T47D (cell line): ENCODE results near the gene ARHGAP23.

ENCODE experiments used
- DNase-seq, 2 experiments: peaks; one replicate each; pipeline versions ENCODE4 v3.0.0 to v3.0.0-alpha.2; 2011 to 2012; ENCODE audit warnings: low read depth in 1 of 2, low spot score in 1 of 2
- JUND ChIP-seq: IDR thresholded peaks from 2 replicates; pipeline ENCODE4 v1.6.1; 2012; ENCODE audit warnings: low read depth
- in situ Hi-C: cut with HindIII; loops from 2 replicates; pipeline ENCODE4 v1.10.0; 2016; ENCODE audit warnings: low sequenced_read_pairs, low pct_unique_long_range_greater_than_20kb

ARHGAP23 gene

DNA sequence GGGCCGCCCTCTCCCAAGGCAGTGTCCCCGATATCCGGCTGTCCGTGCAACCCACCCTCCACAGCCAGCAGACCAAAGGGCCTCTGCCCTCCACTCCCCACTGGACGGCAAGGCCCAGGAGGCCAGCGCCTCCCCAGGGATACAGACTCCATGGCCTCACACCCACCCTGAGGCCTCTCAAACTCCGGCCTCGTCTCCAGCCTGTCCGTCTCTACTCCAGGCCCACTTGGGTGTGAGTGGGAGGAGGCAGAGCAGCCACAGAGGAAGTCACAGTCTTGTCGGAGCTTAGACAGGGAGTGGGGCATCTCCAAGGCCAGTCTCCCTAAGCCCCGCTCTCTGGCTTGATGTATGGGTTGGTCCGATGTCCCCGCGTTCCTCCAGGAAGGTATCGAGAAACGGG lies 104.2 kb downstream of the ARHGAP23 start:
- in situ Hi-C loops: no loop called here
- TF ChIP-seq JUND: no peak
- no peak for DNase-seq

DNA sequence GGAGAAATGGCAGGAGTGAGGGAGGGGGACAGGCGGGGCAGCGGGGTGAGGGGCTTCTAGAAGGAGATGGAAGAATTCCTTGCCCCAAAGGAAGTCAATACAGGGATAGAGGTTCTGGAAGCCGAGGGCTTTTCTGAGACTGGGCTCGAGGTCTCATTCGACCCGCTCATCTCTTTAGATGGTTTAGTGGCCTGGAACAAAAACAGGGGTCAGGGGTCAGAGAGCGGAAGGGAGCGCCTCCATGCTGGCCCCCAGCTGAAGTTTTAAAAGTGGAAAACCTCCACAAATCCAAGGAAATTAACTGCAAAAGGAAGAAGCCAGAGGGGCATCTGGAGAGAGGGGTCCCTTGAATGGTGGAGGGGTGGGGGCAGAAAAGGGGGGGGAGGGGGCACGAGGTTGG lies 105.0 kb downstream of the ARHGAP23 start:
- in situ Hi-C loops: no loop called here
- no peak for DNase-seq
- TF ChIP-seq JUND: no peak

DNA sequence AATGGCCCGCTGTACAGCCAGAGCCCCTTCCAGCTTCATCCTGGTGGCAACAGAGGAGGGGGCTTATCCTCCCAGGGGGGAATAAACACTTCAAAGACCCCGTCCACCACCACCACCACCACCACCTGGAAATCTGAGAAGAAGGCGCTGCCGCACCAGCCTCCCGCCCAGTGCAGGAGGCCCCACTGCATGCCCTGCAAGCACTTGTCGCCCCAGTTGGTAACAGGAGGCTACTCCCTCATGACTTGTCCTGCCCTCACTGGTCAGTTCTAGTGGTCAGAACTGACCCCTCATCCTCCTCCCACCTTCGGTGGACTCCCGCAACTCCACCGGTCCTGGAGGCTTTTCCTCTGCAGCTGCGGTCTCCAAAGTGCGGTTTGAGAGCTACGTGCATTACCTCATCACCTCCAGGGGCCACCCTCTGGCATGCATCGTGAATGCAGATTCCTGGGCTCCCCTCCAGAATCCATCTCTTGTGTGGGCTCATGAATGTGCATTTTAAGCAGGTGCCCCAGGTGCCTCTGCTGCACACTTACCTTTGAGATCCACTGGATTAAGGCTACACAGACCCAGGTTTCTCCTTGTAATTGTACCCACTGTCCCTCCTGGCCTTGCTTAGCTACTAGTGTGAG lies 105.7 kb downstream of the ARHGAP23 start:
- no peak for TF ChIP-seq JUND
- no peak for DNase-seq
- in situ Hi-C loops: no loop called here

DNA sequence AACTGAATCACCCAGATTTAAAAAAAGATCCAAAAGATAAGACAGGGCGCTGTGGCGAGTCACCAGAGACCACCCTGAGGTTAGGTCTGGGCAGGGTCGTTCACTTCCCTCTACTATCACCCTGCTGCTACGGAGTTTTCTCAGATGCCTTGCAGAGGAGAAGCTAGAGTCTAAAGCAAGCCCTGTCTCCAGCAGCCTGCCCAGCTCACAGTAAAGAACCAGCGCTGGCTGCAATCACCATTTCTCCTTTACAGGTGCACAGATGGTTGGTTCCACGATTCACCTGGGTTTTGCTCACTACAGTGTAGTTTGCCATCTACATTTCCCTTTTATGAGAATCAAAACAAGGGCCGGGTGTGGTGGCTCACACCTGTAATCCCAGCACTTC lies 106.2 kb downstream of the ARHGAP23 start:
- no peak for TF ChIP-seq JUND
- DNase-seq: no peak
- in situ Hi-C loops: no loop called here

DNA sequence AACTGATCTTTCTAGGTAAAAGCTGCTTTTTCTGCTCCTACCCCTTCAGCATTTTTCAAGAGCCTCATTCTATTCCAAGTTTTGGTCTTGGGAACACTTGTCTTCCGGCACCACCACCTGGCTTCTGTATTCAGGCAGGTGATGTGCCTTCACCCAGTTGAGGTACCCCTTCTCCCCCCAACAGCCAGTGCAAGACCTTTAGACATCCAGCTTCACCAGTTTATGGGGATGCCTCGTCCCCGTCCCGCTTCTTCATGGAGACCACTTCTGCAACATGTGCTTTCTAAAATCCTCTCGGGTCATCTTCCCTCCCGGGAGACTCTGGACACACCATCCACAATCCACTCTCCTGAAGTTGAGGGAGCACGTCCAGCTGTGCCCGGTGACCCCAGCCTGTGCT lies 107.6 kb downstream of the ARHGAP23 start:
- in situ Hi-C loops: no loop called here
- TF ChIP-seq JUND: no peak
- no peak for DNase-seq

DNA sequence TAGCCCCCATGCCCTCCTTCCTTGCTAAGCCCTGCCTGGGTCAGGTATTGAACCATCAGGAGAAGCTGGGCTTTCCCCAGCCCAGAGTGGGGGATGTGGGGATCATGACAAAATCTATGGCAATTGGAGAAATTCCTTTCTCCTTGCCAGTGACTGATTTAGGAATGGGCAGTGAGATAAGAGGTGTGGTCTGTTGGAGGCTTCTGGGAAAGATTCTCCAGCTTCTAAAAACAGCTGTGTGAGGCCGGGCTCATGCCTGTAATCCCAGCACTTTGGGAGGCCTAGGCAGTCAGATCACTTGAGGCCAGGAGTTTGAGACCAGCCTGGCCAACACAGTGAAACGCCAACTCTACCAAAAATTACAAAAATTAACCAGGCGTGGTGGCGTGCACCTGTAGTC lies 108.4 kb downstream of the ARHGAP23 start:
- no peak for TF ChIP-seq JUND
- DNase-seq: no peak
- in situ Hi-C loops: no loop called here

DNA sequence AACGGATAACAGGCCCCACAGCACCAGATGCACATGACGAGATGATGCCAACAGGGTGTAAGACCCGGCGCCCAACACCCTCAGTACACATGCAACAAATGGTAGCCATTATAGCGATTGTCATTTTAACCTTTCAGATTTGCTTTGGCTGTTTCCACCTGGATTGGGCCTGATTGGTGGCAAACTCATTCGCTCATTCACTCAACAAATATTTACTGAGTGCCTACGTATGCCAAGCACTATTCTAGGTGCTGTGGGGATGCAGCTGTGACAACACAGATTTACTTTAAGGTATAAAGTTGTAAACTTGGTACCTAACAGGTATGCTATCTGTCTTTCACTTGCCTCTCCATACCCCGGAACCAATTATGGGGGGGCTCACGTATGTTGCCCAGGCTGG lies 110.6 kb downstream of the ARHGAP23 start:
- in situ Hi-C loops: no loop called here
- DNase-seq: peak; percentile 51 to 65

DNA sequence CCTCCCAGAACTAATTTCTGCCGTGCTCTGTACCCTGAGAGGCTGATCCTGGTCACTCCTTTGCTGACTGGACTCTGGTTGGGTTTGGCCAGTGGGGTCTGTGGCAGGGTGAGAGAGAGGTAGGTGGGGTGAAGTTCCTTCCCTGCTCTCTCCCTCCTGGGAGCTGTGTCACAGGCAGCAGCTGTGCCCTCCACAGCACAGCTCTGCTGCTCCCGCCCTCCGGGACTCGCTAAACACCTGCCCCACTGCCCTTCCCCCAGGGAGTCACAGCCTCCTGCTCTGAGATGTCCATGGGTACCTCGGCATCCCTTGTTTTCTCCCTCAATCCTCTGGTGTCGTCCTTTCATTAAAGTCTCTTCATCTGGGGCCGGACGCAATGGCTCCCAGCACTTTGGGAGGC lies 111.1 kb downstream of the ARHGAP23 start:
- DNase-seq: no peak
- in situ Hi-C loops: no loop called here

More for the DNA sequence above, 110.6 kb downstream of the ARHGAP23 start:
- TF ChIP-seq JUND: no peak

DNA sequence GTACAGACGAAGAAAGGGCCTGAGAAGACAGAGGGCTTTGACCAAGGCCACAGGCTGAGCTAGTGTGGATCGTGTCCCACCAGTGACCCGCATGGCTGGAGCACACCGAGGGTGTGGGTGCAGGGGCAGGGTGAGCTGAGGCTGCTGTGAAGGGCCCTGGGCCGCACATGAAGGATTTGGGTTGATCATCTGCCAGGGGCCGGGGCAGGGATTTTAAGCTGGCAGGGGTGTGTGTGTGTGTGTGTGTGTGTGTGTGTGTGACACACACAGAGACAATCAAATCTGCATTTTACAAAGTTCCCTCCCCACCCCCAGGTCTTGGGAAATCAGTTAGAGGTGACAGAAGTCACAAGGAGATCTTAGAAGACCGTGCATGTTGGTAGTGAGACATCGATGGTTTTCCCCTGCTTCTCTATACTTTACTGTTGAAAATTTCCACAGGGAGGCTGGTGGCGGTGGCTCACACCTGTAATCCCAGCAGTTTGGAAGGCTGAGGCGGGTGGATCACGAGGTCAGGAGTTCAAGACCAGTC lies 112.3 kb downstream of the ARHGAP23 start:
- DNase-seq: no peak
- no peak for TF ChIP-seq JUND
- in situ Hi-C loops: no loop called here

More for the DNA sequence above, 111.1 kb downstream of the ARHGAP23 start:
- TF ChIP-seq JUND: no peak

DNA sequence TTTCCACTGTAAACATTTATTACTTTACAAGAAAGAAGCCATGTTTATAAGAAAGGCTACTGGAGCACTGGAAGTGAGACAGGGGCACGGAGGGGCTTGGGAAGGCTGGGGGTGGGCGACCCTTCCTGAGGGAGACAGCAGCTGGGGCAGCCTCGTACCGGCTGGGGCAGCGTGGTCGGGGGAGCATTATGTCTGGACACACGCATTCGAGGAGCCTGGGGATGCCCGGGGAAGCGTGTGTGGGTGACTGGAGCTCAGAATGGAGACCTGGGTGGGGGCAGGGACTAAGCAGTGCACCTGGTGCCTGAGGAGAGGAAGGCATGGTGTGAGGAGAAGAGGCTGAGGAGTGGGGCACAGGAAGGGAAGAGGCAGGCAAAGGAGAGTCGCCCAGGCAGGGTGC lies 113.0 kb downstream of the ARHGAP23 start:
- in situ Hi-C loops: no loop called here
- no peak for TF ChIP-seq JUND
- DNase-seq: no peak

DNA sequence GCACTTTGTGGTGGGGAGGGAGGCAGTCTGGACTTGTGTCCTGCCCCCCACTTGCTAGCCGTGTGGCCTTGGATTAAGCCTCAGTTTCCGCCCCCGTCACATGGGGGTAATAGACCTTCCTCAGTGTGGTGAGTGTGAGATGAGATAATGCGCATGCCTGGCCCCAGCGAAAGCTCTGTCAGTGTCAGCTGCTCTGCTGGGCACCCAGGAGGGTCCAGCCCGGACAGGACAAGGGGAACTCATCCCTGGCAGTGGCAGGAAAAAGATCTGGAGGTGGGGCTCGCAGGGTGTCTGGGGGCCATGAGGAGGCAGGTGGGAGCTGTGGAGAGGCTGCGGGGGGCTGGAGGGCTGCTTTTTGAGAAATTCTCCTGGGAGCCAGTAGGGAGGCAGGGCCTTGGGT lies 114.0 kb downstream of the ARHGAP23 start:
- no peak for DNase-seq
- in situ Hi-C loops: no loop called here
- TF ChIP-seq JUND: no peak

DNA sequence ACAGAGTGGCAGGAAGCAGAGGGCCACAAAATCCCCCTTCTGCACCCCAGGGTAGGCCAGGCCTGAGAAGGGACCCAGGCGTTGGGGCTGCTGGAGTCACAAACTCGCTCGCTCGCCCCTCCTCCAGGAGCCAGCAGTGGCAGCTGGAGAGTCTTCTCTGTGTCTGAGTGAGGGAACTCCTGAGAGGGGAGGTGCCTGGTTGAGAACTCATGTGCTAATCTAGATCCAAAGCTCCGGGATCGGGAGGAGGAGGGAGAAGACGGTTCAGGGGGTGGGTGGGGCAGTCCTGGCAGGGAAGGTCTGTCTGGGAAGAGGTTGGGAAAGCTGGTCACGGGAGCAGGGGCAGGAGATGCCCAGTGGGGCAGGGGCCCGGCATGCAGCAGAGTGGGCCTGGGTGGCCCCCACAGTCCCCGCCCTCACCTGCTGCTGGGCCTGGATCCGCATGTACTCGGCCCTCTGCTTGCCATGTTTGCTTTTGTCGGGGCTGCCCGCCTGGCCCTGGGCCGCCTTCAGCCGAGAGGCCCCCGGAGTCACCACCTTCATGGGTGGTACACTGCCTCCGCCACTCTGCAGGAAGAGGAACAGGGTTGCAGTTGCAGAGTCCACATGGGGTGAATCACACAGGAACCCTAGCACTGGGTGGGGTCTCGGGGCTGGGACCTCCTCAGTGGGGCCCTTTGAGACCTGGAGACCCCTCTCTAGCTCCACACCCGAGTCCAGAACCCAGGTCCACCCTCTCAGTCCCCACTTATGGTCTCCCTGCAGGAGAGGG lies 115.3 kb downstream of the ARHGAP23 start:
- no peak for DNase-seq
- no peak for TF ChIP-seq JUND
- in situ Hi-C loops: no loop called here

DNA sequence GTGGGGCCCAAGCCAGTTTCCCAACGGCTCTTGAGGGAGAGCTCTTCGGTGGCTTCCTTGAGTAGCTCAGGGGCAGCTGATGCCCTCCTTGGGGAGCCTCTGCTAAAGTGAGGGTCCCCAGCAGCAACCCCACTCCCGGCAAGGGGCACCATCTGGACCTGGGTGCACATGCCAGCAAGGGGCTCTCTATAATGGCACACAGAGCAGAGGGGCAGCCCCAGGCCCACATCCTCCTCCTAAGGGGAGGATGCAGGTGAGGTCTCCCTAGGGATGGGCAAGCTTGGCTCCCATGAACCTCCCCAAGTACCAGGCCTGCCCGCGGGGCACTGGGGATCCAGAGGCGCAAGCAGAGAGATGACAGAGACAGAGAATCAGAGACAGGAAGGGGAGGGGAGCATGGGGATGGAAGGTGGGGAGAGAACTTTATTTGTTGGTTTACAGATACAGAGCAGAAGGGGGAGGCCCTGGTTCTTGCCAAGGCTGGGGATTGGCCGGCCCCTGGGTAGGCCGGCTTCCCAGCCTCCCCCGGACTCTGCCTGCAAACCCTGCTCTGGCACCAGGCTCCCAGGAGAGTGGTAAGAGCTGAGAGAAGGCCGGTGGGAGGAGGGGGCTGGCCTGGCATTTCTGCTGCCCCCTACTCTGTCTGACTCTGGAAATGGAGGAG lies 116.0 kb downstream of the ARHGAP23 start:
- in situ Hi-C loops: no loop called here
- no peak for TF ChIP-seq JUND
- DNase-seq: no peak

DNA sequence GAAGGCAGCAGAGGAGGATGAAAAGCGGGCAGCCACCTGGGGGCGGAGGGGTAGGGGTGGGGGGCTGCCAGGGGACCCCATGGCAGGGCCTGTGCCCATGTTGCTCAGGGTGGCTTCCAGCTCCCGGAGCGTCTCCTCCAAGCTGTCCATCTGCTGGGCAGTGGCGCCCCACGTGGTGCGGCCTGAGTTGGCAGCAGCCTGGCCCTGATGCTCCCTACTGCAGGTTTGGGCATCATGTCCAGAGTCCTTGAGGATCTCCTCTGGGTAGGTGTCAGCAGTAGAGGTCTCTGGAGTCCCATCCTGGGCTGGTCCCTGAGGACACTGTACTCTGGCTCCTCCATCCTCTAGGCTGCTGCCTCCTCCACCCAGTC lies 116.6 kb downstream of the ARHGAP23 start:
- in situ Hi-C loops: no loop called here
- no peak for DNase-seq
- no peak for TF ChIP-seq JUND
